Activated CD4-positive, alpha-beta T cell treated with anti-CD3 and anti-CD28 coated beads for 4 hours (primary cell): ENCODE results near the gene COA3.
"Not testable (repeated sequence)": the region's sequence is repeated elsewhere in the genome, so short reads cannot be mapped to it uniquely, and the experiment has no call there.

ENCODE experiments used
- DNase-seq, 2 donors: peaks; one replicate each; pipeline ENCODE4 v3.0.0-alpha.2; 2020

COA3 gene

DNA sequence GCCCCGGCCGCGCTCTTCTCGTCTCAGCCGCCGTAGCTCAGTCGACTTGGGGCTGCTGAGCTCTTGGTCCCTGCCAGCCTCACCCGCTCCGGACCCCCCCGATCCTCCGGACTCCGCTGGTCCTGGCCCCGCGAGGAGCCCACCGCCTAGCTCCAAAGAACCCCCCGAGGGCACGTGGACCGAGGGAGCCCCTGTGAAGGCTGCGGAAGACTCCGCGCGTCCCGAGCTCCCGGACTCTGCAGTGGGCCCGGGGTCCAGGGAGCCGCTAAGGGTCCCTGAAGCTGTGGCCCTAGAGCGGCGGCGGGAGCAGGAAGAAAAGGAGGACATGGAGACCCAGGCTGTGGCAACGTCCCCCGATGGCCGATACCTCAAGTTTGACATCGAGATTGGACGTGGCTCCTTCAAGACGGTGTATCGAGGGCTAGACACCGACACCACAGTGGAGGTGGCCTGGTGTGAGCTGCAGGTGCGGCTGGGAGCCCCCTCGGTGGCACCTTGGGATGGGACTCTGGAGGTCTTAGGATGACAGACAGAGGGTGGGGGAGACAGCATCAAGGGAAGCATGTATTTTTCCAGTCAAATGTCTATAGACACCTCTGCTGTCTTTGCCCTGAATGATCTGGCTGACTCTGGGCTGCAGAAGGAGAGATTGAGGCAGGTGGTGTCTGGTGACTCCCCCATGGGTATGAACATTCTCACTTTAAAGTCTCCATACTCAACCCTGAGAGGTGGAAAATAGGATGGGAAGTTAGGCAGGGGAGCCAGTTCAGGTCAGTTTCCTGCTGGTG is 17.5 kb downstream of the COA3 start:
- no peak for DNase-seq

DNA sequence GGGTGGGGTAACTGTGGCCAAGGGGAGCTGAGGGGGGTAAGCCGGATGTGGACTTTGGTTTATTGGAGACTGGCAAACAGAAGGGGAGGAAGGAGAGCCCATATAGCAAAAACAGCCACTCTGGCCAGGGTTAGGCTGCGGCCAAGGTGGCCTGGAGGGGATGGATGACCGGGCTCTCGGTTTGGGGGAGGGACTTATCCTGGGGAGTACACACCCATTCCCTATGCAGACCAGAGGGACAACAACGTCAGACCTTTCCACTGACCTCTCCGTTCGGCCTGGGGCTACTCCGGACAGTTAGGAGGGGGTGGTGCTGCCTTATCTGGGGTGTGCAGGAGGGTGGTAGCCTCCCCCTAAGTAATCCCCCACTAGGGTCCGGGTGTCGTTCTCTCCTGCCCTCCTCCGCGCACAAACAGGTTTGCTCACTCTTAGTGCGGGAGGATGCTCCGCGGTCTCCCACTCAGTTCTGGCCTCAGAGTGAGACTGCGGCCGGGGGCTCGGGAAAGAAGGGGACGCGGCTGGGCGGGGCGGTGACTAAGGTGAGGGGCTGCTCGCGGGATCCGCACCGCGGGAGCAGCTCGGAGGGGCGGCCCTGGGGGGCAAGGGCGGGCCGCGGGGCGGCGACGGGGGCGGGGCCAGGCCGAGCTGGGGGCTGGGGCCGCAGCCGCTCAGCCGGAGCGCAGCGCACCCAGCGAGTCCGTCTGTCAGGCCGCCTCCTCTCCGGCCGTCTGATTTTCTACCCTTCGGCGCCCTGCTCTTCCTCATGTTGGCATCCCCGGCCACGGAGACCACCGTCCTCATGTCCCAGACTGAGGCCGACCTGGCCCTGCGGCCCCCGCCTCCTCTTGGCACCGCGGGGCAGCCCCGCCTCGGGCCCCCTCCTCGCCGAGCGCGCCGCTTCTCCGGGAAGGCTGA is 18.3 kb downstream of the COA3 start, which contains the start of gene WNK4:
WNK4 (plus strand) TSS at position 675 of the 915 bp plus-strand sequence; CDS start at position 764, 89 bp downstream.
- DNase-seq = no peak

DNA sequence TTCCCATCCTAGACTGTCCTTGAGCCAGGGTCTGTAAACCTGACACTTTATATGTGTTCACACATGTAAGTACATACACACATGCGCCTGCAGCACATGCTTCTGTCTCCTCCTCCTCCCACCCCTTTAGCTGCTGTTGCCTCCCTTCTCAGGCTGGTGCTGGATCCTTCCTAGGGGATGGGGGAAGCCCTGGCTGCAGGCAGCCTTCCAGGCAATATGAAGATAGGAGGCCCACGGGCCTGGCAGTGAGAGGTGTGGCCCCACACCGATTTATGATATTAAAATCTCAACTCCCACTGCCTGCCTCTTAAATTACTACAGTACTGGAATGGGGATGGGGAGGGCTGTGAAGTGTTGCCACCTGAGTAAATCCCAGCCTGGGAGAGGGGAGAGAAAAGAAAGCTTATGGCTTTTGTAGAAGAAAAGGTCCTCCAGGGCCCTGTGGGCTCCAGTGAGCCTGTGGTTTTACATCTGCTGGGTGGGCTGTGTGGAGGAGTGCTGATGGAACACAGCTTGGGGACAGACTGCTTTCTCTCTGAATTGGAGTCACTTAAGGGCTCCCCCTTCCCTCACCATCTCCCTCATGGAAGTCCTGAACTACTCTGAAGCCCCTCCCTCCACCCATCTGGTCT is 19.1 kb downstream of the COA3 start:
- DNase-seq = no peak

DNA sequence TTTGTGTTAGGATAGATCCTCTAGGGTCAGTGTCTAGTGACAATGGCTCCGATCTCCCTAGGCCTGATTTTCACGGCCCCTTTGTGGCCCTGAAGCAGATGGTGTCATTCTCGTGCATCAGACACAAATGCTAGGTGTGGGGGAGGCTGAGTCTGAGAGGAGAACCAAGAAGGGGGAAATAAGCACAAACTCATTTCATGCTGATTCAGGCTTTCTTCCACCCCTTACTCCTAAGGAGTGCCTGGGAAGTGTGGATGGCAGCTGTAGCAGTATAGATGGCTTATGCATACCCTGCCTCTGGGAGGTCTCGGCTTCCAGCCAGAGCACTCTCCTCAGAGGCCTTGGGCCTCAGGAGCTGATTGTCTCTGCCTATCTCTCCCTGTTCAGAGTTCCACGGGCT is 19.9 kb downstream of the COA3 start:
- no peak for DNase-seq

DNA sequence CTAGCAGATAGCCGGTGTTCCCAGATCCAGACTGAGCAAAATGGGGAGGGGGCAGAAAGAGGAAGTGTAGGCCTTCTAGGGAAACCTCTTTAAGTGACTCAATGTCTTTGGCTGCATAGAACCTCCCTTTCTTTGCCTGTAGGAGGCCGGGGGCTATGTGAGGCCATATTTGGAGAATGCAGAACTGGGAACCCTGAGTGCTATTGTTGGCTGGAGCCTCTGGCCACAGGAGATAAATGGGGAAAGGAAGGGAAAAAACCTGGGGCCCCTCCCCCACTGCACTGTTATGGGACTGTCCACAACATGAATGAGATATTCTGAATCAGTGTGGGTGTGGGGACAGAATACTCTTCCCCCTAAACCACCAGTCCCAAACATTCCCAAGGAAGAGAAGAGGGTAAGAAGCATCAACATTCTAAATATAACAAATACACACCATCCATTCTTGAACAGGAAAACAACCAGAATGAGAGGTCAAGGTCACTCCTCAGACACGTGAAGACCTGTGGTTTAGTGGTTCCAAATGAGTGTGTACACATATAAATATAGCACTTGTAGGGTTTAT is 22.9 kb downstream of the COA3 start:
- no peak for DNase-seq

DNA sequence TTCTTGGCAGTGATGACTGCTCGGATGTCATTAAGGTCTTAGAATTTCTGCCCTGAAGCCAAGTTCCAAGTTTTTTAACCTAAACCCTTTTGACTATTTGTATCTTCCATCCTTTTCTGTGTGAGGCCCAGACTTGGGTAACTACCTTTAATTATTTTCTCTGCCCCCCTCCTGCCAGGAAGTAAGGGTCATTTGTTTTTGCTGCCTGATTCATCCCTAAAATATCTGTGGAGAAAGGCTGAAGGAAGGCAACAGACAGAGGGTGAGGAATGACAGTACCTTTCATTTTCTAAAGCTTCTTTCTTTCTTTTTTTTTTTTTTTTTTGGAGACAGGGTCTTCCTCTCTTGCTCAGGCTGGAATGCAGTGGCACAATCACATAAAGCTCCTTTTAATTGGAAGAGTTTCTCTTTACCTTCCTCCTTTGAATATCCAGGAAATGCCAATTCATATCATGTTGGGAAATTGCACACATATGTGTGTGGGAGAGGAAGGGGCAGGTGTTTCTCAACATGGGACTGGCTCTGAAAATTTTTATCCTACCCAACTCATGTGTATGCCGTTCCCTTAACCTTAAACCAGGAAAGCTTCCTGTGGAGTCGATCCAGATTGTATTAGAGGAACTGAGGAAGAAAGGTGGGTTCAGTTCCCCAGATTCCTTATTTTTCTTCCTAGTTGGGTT is 24.3 kb downstream of the COA3 start:
- DNase-seq = no peak

DNA sequence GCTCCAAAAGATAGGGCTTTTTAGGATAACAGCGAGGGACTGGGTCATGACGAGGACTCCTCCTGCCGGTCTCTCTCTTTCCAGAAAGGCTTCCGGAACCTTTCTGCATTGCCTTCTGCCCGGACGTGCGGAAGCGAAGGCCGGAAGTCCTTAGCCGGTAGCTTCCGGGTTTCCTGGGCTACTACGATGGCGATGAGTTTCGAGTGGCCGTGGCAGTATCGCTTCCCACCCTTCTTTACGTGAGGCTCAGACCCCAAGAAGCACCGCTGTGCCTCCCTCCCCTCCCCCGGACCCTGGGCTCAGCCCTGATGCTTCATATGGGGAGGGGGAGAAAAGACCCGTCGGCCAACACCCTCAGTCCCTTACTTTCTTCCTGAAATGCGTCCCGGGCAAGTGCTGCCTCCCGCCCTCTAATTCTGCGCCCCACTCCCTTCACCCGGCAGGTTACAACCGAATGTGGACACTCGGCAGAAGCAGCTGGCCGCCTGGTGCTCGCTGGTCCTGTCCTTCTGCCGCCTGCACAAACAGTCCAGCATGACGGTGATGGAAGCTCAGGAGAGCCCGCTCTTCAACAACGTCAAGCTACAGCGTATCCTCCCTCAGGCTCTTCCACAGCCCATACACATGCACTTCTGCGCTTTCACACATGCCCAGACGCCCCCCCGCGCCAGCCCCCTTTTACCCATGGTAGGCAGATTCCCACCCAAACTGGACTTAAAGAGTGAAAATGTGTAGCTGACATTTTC is 25.0 kb downstream of the COA3 start, which contains the start of gene VPS25:
VPS25 (plus strand) TSS at position 160 of the 746 bp plus-strand sequence; CDS start at position 187, 27 bp downstream.
- peak; percentile 70 to 73 for DNase-seq

DNA sequence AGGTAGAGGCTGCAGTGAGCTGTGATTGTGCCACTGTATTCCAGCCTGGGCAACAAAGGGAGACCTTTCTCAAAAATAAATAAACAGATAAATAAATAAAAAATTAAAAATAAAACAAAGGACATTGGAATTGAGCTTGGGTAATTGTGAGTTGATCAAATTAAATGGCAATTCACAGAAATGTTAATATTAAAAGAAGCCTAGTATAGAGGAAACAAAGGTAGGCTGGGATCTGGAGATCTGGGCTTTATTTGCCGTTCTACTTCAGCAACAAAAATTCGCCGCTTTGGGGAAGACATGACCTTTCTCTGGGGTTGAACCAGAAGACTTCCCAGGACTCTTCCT is 25.6 kb downstream of the COA3 start:
- DNase-seq = no peak

DNA sequence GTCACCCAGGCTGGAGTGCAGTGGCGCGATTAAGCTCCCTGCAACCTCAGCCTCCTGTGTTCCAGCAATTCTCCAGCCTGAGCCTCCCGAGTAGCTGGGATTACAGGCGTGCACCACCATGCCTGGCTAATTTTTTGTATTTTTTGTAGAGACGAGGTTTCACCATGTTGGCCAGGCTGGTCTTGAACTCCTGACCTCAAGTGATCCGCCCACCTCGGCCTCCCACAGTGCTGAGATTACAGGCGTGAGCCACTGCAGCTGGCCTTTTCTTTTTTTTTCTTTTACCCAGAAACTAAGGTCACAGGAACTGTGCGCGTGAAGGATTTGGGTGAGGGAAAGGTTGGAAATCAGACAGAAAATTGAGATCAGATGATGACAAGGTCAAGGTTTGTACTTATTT is 28.5 kb downstream of the COA3 start:
- not testable (repeated sequence) for DNase-seq

DNA sequence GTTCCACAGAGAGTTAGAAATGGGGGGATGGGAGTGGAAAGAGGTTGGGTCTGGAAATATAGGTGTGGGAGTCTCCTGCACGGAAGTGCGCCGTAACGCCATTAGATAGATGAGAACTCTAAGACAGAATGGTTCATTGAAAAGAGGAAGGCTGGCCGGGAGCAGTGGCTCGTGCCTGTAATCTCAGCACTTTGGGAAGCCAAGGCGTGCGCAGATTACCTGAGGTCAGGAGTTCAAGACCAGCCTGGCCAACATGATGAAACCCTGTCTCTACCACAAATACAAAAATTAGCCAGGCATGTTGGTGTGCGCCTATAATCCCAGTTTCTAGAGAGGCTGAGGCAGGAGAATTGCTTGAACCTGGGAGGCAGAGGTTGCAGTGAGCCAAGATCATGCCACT is 30.5 kb downstream of the COA3 start:
- DNase-seq = not testable (repeated sequence)

DNA sequence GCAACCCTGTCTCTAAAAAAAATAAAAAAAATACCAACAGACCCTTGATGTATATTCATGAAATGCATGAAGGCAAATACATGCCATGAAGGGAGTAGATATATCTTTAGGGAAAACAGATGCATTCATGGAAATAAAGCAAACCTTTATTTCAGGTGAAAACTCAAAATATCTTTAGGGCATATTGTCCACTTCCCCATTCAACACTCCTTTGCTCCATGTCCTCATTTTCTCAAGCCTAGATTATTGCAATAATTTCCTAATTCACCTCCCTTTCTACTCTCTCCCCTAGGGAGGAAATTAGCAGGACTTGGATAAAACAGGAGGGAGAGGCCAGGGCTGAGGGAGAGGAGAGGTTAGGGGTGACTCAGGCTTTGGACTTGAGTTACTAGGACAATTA is 31.0 kb downstream of the COA3 start:
- DNase-seq = no peak

DNA sequence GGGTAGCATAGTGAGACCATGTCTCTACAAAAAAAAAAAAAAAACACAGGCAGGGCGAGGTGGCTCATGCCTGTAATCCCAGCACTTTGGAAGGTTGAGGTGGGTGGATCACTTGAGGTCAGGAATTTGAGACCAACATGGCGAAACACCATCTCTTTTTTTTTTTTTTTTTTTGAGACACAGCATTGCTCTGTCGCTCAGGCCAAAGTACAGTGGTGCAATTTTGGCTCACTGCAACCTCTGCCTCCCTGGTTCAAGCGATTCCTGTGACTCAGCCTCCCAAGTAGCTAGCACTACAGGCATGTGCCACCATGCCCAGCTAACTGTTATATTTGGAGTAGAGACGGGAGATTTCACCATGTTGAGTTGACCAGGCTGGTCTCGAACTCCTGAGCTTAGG is 32.4 kb downstream of the COA3 start:
- DNase-seq = no peak

DNA sequence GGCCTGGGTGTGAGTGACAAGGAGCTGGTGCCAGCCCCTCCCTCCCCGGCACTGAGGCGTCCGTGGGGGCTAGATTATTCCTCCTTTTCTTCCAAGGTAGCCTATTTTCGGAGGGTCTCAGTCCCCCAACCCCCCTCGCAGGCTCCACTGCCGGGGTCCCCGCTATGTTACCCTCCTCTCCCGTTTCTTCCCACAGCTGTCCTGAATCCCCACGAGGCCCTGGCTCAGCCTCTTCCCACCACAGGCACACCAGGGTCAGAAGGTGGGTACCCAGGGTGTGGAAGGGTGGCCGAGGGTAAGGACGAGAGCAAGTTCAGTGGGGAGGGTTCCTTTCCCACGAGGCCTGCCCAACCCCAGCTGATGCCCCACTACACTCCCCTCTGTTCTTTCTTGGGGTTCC is 36.9 kb downstream of the COA3 start:
- no peak for DNase-seq

DNA sequence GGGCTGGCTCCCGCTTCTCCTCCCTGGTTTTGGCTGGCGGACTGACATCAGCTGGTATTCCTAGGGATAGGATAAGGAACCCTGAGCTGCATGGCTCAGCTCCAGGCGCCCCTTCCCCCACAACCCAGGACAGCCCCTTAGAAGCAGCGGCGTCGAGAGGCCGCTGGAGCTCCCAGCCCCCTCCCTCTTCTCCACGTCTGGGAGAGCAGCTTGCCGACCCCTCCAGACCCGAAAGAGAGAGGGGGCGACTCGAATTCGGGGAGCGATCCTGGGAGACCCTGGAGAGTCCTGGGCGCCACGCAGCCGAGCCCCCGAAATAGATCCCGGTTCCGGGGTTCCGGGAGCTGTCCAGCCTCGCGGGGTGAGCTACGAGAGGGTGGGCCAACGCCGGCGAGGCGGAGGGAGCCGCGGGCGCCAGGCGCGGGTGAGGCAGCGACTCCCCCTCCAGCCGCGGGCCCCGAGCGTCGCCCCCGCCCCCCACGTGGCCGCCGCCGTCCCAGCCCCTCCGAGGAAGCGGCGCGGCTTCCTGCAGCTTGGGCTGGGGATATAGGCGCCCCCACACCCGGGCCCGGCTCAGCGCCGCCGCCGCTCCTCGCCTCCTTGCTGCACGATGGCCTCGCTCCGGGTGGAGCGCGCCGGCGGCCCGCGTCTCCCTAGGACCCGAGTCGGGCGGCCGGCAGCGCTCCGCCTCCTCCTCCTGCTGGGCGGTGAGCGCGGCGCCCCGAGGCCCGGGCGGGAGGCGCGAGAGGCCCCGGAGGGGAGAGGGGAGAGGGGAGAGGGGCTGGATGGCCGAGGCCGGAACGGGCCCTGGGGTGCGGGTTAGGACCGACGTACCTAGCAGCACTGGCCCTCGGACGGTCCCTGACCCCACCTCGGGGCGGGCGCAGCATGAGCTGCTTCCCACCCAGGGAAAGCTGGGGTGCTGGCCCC is 37.6 kb downstream of the COA3 start, which contains the start of gene RAMP2:
RAMP2 (plus strand) TSS at position 576 of the 930 bp plus-strand sequence; CDS start at position 611, 35 bp downstream.
- DNase-seq = peak in 1 of 2 donors; percentile 11

DNA sequence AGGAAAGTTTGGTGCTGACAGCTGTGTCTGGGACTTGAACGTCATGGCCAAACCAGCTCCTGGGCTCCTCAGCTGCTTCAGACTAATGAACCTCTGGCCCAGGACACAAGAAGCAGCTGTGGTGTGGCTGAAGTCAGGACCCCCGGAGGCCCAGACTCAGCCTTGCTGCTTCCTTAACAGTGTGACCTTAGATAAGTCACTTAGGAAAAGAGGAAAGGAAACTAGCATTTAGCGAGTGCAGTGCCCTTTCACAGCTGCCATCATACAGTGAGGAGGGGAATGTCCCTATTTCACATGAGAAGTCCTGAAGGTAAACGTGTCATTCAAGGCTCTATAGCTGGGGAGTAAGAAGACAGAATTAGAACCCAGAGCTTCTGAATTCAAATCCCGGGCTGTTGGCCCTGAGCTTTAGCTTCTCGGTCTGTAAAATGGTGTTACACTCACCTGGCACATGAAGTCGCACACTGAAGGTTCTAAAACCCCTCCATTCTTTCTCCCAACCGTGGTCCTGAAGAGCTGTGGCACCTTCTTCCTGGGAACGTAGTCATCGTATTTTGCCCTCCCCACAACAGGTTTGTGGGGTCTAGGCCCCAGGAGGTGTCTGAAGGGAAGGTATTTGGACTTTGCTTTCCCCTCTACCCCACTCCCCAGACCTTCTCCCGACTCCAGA is 38.4 kb downstream of the COA3 start:
- DNase-seq = no peak

DNA sequence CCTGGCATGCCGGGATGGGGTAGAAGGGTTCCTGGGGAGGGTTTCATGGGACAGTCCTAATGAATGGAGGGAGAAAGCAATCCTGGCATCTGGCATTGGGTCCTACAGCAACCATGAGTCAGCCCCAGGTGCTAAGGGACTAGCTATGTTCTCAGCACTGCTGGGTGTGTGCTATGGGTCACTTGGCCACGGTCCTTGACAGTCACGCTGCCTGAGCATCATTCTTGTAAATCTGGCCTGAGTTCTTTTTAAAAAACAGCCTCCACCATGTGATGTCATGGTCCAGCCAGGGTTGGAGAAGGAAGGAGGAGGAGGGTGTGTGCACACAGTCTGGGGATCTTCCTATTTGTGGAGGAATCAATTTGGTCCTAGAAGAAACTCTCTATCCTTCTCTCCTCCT is 43.7 kb downstream of the COA3 start:
- DNase-seq = no peak

DNA sequence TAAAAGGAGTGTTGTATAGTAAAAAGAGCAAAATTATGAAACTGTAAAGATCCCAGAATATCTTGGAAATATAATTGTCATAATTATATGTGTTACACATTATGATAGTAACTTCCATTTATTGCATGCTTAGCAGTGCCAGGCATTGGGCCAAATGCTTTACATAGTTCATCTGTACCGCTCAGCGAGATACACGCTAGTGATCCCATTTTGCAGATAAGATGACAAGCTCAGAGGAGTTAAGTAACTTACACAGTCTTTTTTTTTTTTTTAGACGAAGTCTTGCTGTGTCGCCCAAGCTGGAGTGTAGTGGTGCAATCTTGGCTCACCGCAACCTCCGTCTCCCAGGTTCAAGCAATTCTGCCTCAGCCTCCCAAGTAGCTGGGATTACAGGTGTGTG is 46.9 kb downstream of the COA3 start:
- no peak for DNase-seq

DNA sequence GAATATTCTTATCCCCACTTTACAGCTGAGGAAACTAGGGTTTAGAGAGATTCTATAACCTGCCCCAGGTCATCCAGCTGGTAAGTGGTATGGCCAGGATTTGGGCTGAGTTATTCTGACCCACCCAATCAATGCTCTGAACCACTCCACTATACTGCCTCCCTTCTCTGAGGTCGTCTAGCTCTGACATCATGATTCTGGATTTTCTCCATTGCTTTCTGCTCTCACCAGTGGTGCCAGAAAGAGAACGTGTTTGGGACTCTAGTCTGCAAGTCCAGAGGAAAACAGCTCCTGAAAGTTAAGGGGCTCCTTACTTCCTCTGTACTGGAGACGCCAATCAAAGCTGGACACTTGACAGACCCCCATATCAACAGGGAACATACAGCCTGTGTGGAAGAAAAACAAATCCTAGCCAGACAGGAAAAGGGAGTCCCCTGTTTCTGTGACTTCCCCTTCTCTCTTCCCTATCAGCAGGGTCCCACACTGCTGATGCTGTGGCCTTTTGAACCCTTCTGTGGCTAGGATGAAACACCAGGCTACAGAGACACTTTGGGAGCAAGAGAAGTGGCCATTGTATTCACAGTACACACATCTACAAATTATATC is 47.7 kb downstream of the COA3 start:
- DNase-seq = no peak
